ENCODE data around the gene CSF1R.
"Not testable (repeated sequence)": the region's sequence is repeated elsewhere in the genome, so short reads cannot be mapped to it uniquely, and the experiment has no call there.

Gene CSF1R

DNA sequence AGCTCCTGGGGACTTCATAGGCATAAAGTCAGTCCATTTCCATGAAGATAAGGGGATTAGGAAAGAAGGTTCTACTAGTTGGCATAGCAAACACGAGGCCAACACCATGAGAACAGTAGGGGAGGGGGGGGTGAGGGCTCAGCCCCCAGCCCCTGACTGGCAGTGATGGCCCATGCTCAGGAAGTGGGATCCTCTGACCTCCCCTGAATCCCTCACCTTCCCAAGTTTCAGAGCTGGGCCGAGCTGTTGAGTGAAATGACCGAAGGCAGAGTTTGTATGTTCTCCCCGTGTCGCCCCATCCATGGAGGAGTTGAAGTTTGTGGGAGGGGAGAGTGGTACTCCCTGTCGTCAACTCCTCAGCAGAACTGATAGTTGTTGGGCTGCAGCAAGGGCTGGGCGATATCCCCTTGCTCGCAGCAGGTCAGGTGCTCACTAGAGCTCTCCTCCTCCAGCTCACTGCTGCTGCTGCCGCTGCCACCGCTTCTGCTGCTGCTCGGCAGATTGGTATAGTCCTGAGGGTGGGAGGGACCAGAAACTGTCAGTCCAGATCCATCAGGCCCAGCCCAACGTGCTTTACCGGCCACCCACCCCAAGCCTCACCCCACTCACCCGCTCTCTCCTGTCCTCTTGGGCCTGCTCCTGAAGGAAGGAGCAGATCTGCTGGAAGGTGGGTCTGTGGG is 32.5 kb downstream of the CSF1R start:
- no peak for DNase-seq

DNA sequence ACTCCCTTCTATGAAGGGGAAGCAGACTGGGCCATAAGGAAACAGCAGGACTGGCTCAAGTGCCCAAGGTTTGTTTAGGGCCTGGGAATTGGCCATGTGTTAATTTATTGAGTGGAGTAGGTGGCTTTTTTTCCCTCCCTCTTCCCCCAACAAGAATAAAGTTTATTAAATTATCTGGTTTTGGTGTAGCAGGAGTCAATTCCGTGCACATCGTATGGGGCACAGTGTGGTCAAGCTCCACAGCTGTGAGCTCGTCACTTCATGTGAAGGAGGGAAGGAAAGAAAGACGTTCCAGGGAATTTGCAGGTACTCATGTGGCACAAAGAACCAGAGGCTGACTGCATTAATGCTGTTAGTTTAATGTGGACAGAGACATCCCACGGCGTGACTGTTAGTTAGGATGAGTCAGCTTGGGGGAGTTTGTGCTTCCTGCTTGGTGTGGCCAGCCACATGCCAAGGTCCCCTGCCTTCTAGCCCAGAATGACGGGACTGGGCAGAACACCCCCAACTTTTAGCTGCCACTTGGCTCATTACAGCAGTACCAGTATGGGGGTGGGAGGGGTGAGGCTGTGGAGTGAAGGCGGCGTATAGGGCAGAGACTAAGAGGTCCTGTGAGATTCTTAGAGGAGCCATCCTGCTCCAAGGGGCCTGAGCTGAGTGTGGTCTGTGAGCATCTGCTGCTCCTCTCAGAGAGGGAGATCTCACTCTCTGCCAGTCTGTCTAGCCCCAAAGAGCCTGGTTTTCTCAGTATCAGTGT is 33.2 kb downstream of the CSF1R start:
- DNase-seq = no peak

DNA sequence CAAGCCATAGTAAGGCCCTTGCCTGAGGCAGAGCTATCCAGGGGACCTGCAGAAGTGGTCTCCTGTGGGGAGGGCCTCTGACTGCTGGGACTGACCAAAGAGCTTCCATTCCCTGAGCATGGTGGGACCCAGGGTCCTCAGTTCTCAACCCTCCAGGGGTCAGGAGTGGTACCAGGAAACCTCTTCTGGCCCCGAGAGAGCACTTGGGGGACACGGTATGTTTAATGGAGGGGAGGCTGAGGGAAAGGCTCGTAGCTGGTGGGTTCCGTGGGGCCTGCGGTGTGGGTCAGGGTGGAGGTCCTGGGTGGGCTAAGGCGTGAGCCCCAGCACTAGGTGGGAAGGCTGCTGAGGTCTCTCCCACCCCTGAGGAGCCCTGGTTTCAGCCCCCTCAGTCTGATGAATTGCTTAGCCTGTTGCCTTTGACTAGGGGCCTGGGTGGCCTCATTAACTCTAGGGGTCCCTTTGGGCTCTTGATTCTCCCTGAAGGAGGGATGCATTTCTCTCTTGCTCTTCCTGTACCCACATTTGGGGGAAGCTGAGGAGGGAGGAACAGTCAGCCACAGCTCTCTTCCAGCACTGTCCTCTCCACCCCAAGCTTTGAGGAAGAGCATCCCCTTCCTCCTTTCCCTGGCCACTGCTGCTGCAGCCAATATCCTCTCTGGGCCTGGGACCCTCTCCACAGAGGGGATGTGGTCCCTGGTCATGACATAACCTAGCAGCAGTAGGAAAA is 34.0 kb downstream of the CSF1R start:
- DNase-seq = no peak

DNA sequence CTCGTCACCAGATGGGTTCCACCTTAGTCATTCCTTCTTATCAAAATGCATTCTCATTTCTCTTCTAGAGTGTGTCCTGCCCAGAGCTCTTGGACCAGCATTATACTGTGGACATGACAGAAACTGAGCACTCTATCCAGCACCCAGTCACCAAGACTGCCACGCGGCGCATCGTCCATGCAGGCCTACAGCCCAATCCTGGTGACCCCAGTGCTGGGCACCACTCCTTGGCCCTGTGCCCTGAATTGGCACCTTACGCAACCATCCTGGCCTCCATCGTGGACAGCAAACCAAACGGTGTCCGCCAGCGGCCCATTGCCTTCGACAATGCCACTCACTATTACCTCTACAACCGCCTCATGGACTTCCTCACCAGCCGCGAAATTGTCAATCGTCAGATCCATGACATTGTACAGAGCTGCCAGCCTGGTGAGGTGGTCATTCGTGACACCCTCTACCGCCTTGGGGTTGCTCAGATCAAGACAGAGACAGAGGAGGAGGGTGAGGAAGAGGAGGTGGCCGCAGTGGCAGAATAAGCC is 34.6 kb downstream of the CSF1R start:
- no peak for DNase-seq

DNA sequence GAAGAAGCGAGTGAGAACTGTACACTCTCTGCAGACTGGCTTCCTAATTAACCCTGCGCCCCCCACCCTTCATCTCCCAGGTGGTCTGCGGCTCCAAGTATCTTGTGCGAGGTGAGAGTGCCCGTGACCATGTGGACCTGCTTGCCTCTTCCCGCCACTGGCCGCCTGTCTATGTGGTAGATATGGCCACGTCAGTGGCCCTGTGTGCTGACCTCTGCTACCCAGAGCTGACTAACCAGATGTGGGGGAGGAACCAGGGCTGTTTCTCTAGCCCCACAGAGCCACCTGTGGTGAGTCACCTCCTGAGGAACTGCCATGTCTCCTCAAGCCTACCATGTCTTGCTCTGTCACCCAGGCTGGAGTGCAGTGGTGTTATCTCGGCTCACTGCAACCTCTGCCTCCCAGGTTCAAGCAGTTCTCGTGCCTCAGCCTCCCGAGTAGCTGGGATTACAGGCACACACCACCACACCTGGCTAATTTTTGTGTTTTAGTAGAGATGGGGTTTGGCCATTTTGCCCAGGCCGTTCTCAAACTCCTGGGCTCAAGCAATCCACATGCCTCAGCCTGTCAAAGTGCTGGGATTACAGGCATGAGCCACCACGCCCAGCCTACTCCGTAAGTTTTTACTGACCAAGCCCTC is 36.1 kb downstream of the CSF1R start:
- DNase-seq = not testable (repeated sequence)

DNA sequence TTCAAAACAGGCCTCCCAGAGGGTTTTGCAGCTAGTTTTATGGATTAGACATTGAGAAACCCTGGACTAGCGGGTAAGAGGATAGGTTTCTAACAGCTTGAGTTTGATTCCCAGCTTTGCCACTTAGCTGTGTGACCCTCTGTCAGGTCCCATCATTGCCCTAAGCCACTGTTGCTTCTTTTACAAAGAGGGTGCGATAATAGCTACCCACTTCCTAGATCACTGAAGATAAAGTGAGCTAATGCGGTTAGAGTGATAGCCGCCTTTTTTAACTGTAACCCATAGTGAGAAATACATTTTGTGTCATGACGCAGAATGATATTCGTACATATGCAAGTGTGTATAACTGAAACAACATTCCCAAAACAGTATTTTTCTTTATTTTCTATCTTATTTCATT is 40.3 kb downstream of the CSF1R start:
- no peak for DNase-seq

DNA sequence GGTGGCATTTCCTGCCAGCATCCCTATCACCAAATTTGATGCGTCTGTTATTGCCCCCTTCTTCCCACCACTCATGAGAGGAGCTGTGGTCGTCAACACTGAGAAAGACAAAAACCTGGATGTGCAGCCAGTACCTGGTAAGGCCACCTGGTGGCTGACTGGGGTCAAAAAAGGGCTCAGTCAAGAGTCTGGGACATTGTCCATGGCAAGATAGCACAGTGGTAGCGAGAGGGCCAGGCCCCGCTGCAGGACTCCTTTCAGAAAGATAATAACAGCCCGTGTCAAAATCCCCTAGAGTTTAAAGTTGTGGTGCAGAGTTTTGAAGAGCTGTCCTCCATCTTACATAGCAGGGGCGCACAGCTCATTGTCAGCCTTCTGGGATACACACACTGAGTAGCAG is 40.8 kb downstream of the CSF1R start:
- no peak for DNase-seq

DNA sequence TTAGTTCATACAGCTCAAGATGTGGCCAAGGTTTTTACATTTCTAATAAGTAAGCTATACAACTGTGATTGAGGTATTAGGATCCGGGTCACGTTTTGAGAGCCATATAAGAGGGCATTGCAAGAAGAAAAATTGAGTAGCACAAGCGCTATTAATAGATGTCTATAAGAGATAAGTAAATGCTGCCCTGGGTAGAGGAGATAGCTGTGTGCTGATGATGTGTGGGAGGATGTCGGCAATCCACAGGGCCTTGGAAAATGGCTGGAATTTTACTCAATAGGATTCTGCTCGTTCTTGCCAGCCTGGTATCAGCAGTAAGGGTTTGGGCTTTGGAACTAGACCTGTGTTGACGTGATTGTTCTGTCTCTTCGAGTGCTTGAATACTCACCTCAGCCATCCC is 41.6 kb downstream of the CSF1R start:
- no peak for DNase-seq

DNA sequence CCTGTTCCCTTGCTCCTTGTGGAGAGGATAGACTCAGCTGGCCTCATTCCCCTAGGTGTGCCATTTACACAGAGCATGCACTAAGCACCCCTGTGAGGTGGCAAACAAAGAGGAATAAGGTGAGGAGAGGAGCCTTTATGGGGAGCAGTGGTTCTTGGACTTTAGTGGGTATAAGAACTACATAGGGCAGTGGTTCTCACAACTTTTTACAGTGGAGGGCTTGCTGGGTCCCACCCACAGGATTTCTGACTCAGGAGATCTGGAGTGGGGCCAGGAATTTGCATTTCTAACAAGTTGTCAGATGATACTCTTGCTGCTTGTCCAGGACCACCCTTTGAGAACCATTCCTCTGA is 42.0 kb downstream of the CSF1R start:
- no peak for DNase-seq

DNA sequence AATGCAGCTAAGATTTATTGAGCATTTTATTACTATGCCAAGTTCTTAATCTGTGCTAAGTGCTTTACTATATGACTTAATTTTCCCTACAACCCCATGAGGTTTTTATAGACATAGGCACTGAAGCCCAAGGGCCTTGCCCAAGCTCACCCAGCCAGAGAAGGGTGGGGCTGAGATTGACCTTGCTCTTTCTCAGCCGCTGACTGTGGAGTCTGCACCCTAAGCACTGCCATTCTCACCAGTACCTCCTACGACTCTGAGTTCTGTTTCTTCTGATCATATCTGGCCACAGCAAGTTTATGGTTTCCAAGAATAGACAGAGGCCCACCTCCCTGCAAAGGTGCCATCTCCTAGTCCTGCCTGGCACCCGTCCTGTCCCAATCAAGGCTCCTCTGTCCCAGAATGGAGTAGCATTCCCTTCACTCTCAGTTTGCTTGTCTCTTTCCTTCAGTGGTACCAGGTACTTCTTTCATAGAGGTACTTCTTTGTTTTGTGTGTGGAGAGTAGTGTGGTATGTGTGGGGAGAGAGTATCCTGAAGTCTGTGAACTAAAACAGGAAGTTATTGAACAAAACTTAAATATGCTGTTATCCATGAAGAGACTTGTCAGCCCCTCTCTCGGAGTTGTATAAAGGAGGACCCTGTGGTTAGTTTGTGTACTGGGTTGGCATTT is 42.6 kb downstream of the CSF1R start:
- no peak for DNase-seq

DNA sequence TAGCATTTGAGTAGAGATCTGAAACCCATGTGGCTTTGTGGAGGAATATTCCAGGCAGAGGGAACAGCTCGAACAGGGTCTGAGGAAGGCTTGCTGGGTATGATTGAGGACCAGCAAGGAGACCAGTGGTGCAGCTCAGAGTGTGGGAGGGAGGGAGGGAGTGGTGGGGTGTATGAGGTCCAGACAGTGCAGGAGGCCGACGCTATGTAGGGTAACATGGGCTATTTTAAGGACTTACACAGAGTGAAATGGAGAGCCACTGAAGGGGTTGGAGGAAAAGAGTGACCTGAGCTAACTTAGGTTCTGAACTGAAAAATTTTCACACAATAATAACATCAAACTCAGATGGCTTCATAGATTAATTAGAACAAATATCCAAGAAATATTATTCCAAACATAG is 43.9 kb downstream of the CSF1R start:
- no peak for DNase-seq

DNA sequence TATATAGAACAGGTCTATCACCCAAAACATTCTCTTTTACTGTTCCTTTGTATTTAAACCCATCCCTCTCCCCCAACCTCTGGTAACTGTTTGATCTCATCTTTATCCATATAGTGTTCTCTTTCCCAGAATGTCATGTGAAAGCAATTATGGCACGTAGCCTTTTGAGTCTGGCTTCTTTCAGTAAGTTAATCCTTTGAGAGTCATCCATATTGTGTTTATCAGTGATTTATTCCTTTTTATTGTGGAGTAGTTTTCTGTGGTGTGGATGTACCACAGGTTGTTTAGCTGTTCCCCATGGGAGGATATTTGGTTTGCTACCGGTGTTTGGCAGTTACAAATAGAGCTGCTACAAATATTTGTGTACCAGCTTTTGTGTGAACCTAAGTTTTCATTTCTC is 47.8 kb downstream of the CSF1R start:
- DNase-seq = no peak

DNA sequence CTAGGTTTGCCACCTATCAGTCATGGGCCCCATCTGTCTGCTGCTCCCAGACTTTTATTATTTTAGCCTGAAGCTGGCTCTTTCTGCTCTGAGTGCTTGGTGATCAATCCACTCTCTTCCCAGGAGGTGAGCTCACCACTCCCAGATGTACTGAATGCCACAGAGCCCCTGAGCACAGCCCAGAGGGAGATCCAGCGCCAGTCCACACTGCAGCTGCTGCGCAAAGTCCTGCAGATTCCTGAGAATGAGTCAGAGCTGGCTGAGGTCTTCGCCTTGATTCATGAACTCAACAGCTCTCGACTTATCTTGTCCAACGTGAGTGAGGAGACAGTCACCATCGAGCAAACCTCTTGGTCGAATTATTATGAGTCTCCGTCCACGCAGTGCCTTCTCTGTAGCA is 49.8 kb downstream of the CSF1R start:
- DNase-seq = no peak

DNA sequence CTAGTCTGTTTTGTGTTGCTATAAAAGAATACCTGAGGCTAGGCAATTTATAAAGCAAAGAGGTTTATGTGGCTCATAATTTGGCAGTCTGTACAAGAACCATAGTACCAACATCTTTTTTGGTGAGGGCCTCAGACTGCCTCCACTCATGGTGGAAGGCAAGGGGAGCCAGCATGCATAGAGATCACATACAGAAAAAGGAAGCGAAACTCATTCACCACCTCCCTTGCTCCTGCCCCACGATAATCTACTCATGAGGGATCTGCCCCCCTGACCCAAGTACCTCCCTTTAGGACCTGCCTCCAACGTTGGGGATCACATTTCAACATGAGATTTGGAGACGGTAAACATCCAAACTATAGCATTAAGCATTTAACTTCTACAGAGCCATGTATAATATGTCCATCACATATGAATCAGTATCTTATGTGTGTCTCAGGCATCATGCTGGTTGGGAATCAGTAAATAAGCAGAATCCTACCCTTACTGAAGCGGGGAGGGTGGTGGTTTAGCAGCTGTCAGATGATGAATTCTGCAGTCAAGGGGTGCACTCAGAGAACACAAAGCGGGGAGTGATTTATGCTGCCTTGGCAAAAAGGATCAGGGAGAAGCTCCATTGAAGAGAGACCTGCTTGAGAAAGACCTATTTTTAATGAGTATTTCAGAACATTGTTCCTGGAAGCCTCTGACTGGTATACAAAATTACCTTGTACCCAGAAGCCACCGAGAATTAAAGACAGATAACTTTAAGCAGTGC is 51.0 kb downstream of the CSF1R start:
- no peak for DNase-seq

DNA sequence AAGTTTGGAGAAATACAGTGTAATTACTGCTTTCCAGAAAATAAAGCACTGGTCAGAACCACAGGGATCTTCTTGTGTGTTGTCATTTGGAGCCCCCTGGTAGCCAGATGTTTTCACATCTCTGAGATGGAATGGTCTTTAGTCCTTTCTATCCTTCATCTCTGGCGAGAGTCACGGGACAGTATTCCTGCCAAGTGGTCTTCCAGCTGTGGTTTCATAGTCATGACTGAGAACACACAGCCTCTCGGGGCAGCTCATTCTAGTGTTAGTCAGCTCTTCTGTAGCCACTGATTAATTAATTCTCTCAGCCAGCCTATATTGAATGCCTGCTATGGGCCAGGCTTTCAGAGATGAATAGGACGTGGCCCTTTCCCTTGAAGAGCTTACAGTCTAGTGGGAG is 51.7 kb downstream of the CSF1R start:
- no peak for DNase-seq

DNA sequence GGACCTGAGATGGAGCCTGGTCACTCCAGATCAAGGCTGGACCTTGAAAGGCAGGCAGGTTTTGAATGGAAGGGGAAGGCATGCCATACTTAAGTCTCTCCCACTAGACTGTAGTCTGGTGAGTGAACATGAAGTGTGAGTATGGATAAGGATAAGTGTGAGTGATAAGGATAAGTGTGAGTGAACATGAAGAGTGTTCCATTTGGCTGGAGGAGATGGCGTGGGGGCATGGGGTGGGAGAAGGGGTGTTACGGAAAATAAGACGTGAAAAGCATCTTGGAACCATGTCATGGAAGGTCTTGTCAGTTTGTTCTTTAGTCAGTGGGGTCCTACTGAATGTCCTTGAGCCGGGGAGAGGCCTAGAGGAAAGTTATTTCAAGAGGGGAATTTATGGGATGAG is 53.0 kb downstream of the CSF1R start:
- DNase-seq = no peak

DNA sequence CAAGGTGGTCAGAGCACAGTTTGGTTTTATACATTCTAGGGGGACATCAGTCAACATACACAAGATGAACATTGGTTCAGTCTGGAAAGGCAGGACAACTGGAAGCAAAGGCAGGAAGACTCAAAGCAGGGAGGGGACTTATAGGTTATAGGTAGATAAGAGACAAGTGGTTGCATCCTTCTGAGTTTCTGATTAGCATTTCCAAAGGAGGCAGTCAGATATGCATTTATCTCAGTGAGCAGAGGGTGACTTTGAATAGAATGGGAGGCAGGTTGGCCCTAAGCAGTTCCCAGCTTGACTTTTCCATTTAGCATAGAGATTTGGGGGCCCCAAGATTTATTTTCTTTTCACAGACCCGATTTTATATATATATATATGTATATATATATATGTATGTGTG is 58.3 kb downstream of the CSF1R start:
- not testable (repeated sequence) for DNase-seq

DNA sequence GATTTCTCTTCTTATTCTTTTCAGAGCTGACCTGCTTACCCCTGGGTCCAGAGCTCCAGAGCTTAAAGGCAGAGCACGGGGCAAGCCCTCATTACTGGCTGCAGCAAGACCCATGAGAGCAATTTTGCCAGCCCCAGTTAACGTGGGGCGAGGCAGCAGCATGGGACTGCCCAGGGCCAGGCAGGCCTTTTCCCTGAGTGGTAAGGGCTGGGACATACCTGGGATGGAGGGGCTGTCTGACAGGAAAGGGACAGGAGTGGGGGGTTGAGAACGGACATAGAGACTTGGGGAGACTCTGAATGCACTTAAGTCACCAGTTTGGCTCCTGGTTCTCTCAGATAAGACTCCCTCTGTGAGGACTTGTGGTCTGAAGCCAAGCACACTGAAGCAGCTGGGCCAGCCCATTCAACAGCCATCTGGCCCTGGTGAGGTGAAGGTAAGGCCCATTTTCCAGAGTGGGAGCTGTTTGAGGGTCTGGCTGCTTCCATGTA is 59.6 kb downstream of the CSF1R start:
- DNase-seq = no peak

DNA sequence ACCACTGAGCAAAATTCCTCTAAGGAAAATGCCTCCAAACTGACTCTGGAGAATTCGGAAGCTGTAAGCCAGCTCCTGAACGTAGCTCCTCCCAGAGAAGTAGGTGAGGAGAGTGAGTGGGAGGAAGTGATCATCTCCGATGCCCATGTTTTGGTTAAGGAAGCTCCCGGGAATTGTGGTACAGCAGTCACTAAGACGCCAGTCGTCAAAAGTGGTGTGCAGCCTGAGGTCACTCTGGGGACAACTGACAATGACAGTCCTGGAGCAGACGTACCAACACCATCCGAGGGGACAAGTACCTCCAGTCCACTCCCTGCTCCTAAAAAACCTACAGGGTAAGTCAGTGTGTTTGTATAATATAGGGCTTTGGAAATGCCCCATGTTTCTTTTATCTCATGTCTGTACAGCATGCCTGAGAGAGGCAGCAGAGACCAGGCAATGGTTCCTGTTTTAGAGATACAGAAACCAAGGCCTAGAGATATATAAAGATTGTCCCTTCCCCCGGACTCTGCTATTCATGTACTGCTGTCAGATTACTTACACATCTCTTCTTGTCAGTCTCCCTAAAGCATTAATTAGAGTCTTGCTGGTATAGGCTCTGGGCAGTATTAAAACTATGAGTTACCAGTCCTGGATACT is 61.9 kb downstream of the CSF1R start:
- DNase-seq = no peak

DNA sequence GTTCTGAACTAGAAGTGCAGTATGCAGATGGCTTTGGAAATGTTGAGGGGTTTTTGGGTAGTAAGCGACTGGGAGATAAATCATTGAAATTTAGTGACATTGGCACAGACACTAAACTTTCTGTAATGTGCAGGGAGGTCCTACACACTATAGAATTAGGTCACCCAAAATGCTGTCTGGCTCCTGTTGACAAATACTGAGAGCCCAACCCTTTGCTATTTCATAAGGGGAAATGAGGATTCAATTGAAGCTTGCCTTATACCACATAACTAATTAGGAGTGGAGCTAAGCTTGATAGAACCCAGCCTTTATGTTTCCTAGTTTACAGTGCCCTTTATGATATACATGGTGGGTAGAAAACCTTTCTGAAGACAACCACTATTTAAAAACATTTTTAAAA is 63.2 kb downstream of the CSF1R start:
- DNase-seq = no peak

DNA sequence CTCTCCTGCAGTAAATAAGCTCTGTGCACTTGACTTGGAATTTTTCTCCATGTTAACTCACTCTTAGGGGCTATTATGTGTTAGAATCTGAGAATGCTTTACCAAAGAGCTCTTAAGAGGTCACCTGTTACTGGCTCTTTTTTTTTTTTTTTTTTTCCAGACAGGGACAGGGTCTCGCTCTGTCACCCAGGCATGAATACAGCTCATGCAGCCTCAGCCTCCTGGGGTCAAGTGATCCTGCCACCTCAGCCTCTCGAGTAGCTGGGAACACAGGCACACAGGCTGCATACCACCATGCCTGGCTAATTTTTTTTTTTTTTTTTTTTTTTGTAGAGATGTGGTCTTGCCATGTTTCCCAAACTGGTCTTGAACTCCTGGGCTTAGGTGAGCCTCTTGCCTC is 63.7 kb downstream of the CSF1R start:
- no peak for DNase-seq

DNA sequence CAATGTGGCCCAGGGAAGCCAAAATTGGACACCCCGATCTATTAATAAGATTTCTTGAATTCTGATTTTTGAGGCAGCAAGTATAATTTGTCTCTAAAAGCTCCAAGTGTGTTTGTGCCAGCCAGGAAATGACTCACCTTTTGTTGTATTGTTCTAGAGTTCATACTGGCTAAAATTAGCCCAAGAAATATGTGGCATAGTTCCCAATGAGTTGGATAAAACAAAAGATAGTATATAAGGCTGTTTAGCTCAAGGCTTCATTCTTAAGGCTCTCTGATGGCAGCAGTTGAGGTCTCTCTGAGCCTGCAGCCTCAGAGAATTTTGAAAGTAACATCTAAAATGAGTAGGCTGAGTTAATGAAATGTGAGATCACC is 64.2 kb downstream of the CSF1R start:
- DNase-seq = no peak

All from NCI-H1048 (cell line).